Measurements from ENCODE around the gene NDE1.

GRCh38 chr16:15658556-15658955 is 8.5 kb downstream of the NDE1 start:
- TF ChIP-seq CTCF (IDR thresholded peaks at IDR 0.05; ENCODE audit: poor library complexity) (no peak), EZH2 (IDR thresholded peaks at IDR 0.05; ENCODE audit: borderline replicate concordance) (no peak), EZH2phosphoT487 (IDR thresholded peaks at IDR 0.05; ENCODE audit: low read depth, severe bottlenecking, unreplicated experiment) (no peak)

All from hepatocyte (in vitro differentiated cells).